GM11168 (cell line): ENCODE measurements around the gene NR5A2.

ENCODE experiments used
- in situ Hi-C: fragments of 300-500 bp; cut with MboI; formaldehyde crosslinking; loops from one replicate; pipeline ENCODE4 v1.12.0; 2022; ENCODE audit warnings: low sequenced_read_pairs; ENCODE audit not compliant: unreplicated experiment

Gene NR5A2

GRCh38 chr1:200116324-200116723 is 88.8 kb downstream of the NR5A2 start:
- in situ Hi-C loops, result no loop called here

GRCh38 chr1:200118779-200119505 is 91.4 kb downstream of the NR5A2 start:
- in situ Hi-C loops, result no loop called here

- in situ Hi-C loops, result no loop called here
These were observed 93.9 kb downstream of the NR5A2 start for GRCh38 chr1:200121421-200121820.

- in situ Hi-C loops, result no loop called here
These were observed 96.8 kb downstream of the NR5A2 start for GRCh38 chr1:200124309-200124708.

GRCh38 chr1:200128081-200128480 is 100.6 kb downstream of the NR5A2 start:
- in situ Hi-C loops, result loop anchor here (25.0 kb wide), 1 partner anchor 359 kb away; no protein-coding TSS in a partner anchor

GRCh38 chr1:200128944-200129879 is 101.7 kb downstream of the NR5A2 start:
- in situ Hi-C loops, result loop anchor here (25.0 kb wide), 1 partner anchor 358 kb away; no protein-coding TSS in a partner anchor

- in situ Hi-C loops, result loop anchor here (25.0 kb wide), 1 partner anchor 357 kb away; no protein-coding TSS in a partner anchor
These were observed 103.0 kb downstream of the NR5A2 start for GRCh38 chr1:200130552-200130951.

- in situ Hi-C loops, result loop anchor here (25.0 kb wide), 1 partner anchor 356 kb away; no protein-coding TSS in a partner anchor
These were observed 104.1 kb downstream of the NR5A2 start for GRCh38 chr1:200131551-200132125.

- in situ Hi-C loops, result loop anchor here (25.0 kb wide), 1 partner anchor 354 kb away; no protein-coding TSS in a partner anchor
These were observed 105.6 kb downstream of the NR5A2 start for GRCh38 chr1:200133123-200133522.

GRCh38 chr1:200134116-200134515 is 106.6 kb downstream of the NR5A2 start:
- in situ Hi-C loops, result loop anchor here (25.0 kb wide), 1 partner anchor 353 kb away; no protein-coding TSS in a partner anchor

GRCh38 chr1:200136384-200136783 is 108.9 kb downstream of the NR5A2 start:
- in situ Hi-C loops, result loop anchor here (25.0 kb wide), 1 partner anchor 351 kb away; no protein-coding TSS in a partner anchor

- in situ Hi-C loops, result loop anchor here (25.0 kb wide), 1 partner anchor 348 kb away; no protein-coding TSS in a partner anchor
These were observed 112.2 kb downstream of the NR5A2 start for GRCh38 chr1:200139661-200140250.

GRCh38 chr1:200143347-200143746 is 115.8 kb downstream of the NR5A2 start:
- in situ Hi-C loops, result loop anchor here (25.0 kb wide), 1 partner anchor 344 kb away; no protein-coding TSS in a partner anchor

GRCh38 chr1:200146100-200146499 is 118.6 kb downstream of the NR5A2 start:
- in situ Hi-C loops, result loop anchor here (25.0 kb wide), 1 partner anchor 341 kb away; no protein-coding TSS in a partner anchor

GRCh38 chr1:200147094-200147493 is 119.6 kb downstream of the NR5A2 start:
- in situ Hi-C loops, result loop anchor here (25.0 kb wide), 1 partner anchor 340 kb away; no protein-coding TSS in a partner anchor

- in situ Hi-C loops, result loop anchor here (25.0 kb wide), 1 partner anchor 340 kb away; no protein-coding TSS in a partner anchor
These were observed 120.2 kb downstream of the NR5A2 start for GRCh38 chr1:200147742-200148141.

GRCh38 chr1:200150006-200150405 is 122.5 kb downstream of the NR5A2 start:
- in situ Hi-C loops, result no loop called here

GRCh38 chr1:200150721-200151120 is 123.2 kb downstream of the NR5A2 start:
- in situ Hi-C loops, result no loop called here

GRCh38 chr1:200152336-200152735 is 124.8 kb downstream of the NR5A2 start:
- in situ Hi-C loops, result no loop called here
